ENCODE data around the gene RACGAP1. TPM values are rescaled to one million over a fixed set of nuclear protein-coding genes. Genes with fewer than 3 reads are reported as not detected.

RACGAP1 gene
- polyA plus RNA-seq, 1 of the 3 experiments (the other 2 are of a cell fraction) = 21.5 TPM

GRCh38 chr12:50065726-50066310 lies 40.5 kb upstream of the RACGAP1 start:
- TF ChIP-seq MXI1 (IDR thresholded peaks at IDR 0.05; ENCODE audit: low read depth, low read length) (no peak), EP300 (IDR thresholded peaks at IDR 0.05; ENCODE audit: borderline replicate concordance in 1 of 2, low read depth in 1 of 2, low read length in 1 of 2) (no peak), REST (IDR thresholded peaks at IDR 0.05; ENCODE audit: low read depth, low read length) (0 out of 2 replicates have a peak, but pooled peaks have one; percentile 27), RCOR1 (IDR thresholded peaks at IDR 0.05; ENCODE audit: low read length) (no peak), TCF12 (IDR thresholded peaks at IDR 0.05) (no peak), EZH2phosphoT487 (IDR thresholded peaks at IDR 0.05; ENCODE audit: borderline replicate concordance, low read depth) (no peak), PBX3 (IDR thresholded peaks at IDR 0.05) (no peak)
- TF ChIP-seq, protein P1, sequence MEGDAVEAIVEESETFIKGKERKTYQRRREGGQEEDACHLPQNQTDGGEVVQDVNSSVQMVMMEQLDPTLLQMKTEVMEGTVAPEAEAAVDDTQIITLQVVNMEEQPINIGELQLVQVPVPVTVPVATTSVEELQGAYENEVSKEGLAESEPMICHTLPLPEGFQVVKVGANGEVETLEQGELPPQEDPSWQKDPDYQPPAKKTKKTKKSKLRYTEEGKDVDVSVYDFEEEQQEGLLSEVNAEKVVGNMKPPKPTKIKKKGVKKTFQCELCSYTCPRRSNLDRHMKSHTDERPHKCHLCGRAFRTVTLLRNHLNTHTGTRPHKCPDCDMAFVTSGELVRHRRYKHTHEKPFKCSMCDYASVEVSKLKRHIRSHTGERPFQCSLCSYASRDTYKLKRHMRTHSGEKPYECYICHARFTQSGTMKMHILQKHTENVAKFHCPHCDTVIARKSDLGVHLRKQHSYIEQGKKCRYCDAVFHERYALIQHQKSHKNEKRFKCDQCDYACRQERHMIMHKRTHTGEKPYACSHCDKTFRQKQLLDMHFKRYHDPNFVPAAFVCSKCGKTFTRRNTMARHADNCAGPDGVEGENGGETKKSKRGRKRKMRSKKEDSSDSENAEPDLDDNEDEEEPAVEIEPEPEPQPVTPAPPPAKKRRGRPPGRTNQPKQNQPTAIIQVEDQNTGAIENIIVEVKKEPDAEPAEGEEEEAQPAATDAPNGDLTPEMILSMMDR (IDR thresholded peaks at IDR 0.05) = no peak
- Histone ChIP-seq H3K9me2 (no peaks in the 10 kb centered on the region), H3F3A (replicated peaks; ENCODE audit: insufficient read depth) (no peaks in the 10 kb centered on the region), H3K4me2 (0 out of 2 replicates have a peak overlapping the region, but pooled peaks have one; percentile 34), H2AFZ (ENCODE audit: low read depth) (no peak overlapping the region), H3K36me3 (replicated peaks in 1 of 2; ENCODE audit: control insufficient read depth in 1 of 2, insufficient read depth in 2 of 2, low read length in 1 of 2) (peaks cover 0 to 10% of the 10 kb centered on the region in 2 experiments), H3K27ac (ENCODE audit: low read depth in 2 of 2, low read length in 1 of 2) (peak overlapping the region in 1 of 2 experiments; percentile 64; a peak in 2 of 4 replicates), H3K9ac (no peak overlapping the region), H4K20me1 (ENCODE audit: insufficient read depth) (no peaks in the 10 kb centered on the region), H3K9me3 (no peaks in the 10 kb centered on the region), H3K27me3 (ENCODE audit: insufficient read depth) (no peaks in the 10 kb centered on the region), H3K4me1 (ENCODE audit: control insufficient read depth in 1 of 2, insufficient read depth in 2 of 2, low read depth in 1 of 2, low read length in 1 of 2) (peaks cover 9 to 19% of the 10 kb centered on the region in 2 experiments; a peak in 2 of 4 replicates), H3K79me2 (ENCODE audit: insufficient read depth) (no peaks in the 10 kb centered on the region), H3K4me3 (ENCODE audit: low read depth in 2 of 2, low read length in 1 of 2) (no peak overlapping the region)
- ChIA-PET POLR2A (no interaction called here), CTCF (interaction anchor here (1.0 to 37.6 kb wide), 10 partner anchors 5 to 417 kb away, joined by 3 to 1401 read pairs (median 12); partner anchors contain the start of genes AQP5, AQP6 and ASIC1)
- 87% methylated on average over 3 of the region's 3 CpGs for WGBS (ENCODE audit: low lambda C conversion rate)
- DNase-seq = no peak
